Fibroblast of pulmonary artery (primary cell): ENCODE measurements around the gene PLEKHM1.

Experiments
- DNase-seq: peaks from one replicate; pipeline ENCODE4 v3.0.0-alpha.2; 2010; ENCODE audit warnings: low read depth
- H3K4me3 ChIP-seq: replicated peaks from 2 replicates; pipeline ENCODE4 v1.5.1; 2011; ENCODE audit warnings: low read depth, mild to moderate bottlenecking, control low read depth, low read length, moderate library complexity
- TF ChIP-seq, protein P1 (sequence below): IDR thresholded peaks from 2 replicates; pipeline ENCODE4 v1.5.1; 2011; ENCODE audit warnings: mild to moderate bottlenecking, control low read depth, low read length, inconsistent platforms; ENCODE audit errors: missing control alignments

Gene PLEKHM1

DNA sequence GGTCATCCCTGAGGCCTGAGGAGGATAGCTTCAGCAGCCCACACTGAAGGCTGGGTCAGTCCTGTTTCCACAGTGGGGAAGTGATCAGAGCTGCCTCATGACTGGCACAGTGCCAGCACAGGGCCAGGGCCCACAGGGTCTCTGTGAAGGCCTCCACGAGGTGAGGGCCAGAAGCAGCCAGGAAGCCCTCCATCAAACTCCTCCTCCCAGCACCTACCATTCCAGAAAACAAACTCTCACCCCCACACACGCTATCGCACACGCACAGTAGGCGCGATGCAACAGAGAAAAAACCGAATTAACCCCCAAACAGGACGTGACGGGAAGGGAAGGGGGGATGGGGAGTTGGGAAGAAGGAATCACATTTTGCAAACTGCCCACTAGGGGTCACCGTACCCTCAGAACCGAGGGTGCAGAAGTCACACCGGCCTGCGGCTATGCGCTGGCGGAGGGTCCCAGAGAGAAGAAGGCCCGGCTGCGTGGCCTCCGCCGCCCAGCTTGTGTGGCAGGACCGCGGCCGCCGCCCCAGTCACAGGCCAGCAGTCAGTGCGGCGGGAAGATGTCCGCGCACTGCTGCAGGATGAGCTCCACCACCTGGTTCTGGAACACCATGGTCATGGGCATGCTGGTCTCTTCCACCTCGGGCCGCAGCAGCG is 95.5 kb downstream of the PLEKHM1 start:
- TF ChIP-seq, protein P1, sequence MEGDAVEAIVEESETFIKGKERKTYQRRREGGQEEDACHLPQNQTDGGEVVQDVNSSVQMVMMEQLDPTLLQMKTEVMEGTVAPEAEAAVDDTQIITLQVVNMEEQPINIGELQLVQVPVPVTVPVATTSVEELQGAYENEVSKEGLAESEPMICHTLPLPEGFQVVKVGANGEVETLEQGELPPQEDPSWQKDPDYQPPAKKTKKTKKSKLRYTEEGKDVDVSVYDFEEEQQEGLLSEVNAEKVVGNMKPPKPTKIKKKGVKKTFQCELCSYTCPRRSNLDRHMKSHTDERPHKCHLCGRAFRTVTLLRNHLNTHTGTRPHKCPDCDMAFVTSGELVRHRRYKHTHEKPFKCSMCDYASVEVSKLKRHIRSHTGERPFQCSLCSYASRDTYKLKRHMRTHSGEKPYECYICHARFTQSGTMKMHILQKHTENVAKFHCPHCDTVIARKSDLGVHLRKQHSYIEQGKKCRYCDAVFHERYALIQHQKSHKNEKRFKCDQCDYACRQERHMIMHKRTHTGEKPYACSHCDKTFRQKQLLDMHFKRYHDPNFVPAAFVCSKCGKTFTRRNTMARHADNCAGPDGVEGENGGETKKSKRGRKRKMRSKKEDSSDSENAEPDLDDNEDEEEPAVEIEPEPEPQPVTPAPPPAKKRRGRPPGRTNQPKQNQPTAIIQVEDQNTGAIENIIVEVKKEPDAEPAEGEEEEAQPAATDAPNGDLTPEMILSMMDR: peak; percentile 75
- peak overlapping the region; percentile 12 for H3K4me3 ChIP-seq
- DNase-seq: peak; percentile 93

DNA sequence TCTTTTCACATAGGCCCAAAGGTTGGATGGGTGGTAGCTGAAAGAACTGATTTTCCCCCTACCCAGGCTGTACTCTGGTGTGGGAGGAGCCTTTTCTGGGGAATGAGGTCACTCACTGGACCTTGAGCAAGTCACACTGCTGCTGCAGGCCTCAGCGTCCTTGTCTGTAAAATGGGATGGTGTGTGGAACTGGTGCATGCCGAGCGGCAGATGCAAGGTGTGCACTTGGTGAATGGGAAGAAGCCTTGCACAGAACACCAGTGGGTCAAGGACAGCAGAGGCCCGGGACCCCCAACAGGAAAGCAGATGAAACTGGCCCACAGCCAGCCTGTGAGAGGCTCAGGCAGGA is 96.0 kb downstream of the PLEKHM1 start:
- TF ChIP-seq, protein P1: no peak
- H3K4me3 ChIP-seq: no peak overlapping the region
- no peak for DNase-seq

DNA sequence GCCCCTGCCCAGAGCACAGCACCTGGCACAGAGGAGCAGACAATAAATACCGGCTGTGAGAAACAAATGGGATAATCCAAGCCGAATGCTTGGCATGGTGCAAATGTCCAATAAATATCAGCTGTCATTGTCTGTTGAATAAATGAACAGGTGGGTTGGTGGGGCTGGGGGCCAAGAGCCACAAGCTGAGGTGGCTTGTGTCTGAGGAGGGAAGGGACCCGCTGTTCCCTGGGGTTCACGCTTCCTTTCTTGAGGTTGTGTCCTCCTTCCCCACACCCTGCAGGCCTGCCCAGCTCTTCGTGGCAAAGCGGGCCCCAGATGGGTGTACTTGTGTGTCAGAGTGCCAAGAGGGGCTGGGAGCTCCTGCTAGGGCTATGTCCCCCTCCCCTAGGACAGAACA is 96.4 kb downstream of the PLEKHM1 start:
- no peak for DNase-seq
- TF ChIP-seq, protein P1: no peak
- H3K4me3 ChIP-seq: no peak overlapping the region

DNA sequence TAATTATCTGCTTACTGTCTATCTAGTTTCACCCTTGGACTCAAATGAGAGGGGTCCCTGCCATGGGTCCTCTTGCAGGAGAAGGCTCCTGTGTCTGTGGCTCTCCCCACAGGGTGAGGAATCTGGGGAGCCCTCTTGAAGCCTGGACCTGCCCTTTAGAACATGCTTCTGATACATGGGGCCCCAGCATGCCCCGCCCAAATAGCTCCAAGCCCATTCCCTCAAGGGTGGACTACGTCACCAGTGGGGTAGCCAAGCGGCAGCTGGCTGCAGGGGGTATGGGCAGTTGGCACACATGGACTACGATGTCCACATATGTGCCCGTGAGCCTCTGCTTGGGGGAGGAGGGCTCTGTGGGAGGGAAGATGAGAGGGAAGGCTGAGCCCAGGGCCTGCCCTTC is 97.1 kb downstream of the PLEKHM1 start:
- TF ChIP-seq, protein P1: no peak
- no peak for DNase-seq
- H3K4me3 ChIP-seq: no peak overlapping the region

DNA sequence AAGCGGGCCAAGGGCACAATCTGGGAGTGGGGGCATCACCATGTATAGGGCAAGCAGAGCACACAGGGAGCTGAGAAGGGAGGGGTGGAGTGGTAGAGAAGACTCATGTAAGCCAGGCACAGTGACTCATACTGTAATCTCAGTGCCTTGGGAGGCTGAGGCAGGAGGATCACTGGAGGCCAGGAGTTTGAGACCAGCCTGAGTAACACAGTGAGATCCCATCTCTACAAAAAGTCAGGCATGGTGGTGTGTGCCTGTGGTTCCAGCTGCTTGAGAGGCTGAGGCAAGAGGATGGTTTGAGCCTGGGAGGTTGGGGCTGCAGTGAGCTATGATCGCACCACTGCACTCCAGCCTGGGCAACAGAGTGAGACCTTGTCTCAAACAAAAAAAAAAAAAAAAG is 98.6 kb downstream of the PLEKHM1 start:
- DNase-seq: no peak
- H3K4me3 ChIP-seq: no peak overlapping the region
- TF ChIP-seq, protein P1: no peak

DNA sequence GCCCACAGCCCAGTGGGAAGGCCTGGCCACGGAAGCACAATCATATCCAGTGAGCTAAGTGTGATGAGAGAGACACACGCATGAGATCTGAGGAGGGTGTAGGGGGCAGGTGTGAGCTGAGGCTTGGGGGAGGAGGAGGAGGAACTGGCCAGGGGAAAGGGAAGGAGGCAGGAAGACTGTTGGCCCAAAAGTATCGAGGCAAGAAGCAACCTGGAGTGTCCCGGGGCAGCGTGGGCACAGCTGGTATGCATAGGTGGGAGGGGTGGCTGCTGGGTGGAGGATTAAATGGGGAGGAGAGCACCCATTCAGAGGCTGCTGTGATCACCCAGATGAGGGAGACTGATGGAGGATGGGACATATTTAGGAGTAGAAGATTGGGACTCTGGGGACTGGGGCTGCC is 99.2 kb downstream of the PLEKHM1 start:
- DNase-seq: no peak
- H3K4me3 ChIP-seq: no peak overlapping the region
- TF ChIP-seq, protein P1: no peak

DNA sequence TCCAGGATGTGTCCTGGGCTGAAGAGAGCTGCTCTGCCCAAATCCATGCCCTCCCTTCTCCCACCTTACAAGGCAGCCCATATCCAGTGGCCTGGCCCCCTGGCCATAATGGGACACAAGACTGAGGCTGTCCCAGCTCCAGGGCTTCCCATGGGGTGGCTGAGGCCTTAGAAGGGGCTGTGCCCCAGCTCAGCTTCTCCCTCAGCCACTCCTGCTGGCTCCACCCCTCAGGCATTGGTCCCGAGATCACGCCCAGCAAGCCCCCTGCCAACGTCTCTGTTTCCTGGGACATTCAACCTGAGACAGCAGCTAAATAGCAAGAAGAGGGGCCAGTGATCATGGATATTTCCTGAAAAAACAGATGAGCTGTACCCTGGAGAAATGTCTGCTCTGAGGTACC is 101.2 kb downstream of the PLEKHM1 start:
- no peak for DNase-seq
- no peak overlapping the region for H3K4me3 ChIP-seq
- TF ChIP-seq, protein P1: no peak
